Measurements from ENCODE around the gene RAD17. TPM values are rescaled to one million over a fixed set of nuclear protein-coding genes. Genes with fewer than 3 reads are reported as not detected.
"Not testable (repeated sequence)": the region's sequence is repeated elsewhere in the genome, so short reads cannot be mapped to it uniquely, and the experiment has no call there.

Gene RAD17
- total and polyA plus RNA-seq, 9 donors: 20.6 to 26.4 (median 22.8) TPM

GRCh38 chr5:69432412-69433206 lies 63.0 kb downstream of the RAD17 start:
- Histone ChIP-seq H3K4me1 (ENCODE audit: control insufficient read depth, insufficient read depth, low read length) (peaks cover 4% of the 10 kb centered on the region), H3K27ac (ENCODE audit: low read length) (no peak overlapping the region), H3K27me3 (ENCODE audit: control insufficient read depth, insufficient read depth, low read length) (no peaks in the 10 kb centered on the region), H3K36me3 (ENCODE audit: control insufficient read depth, insufficient read depth, low read length) (no peaks in the 10 kb centered on the region), H3K9me3 (replicated peaks; ENCODE audit: control insufficient read depth, low read depth, low read length) (no peaks in the 10 kb centered on the region), H3K4me3 (ENCODE audit: low read length) (no peak overlapping the region)
- 87% methylated on average over 4 of the region's 8 CpGs for WGBS (ENCODE audit: insufficient coverage)
- DNase-seq: no peak

- not testable (repeated sequence) for H3K27me3 ChIP-seq (ENCODE audit: control insufficient read depth, insufficient read depth, low read length); DNase-seq
These were observed 65.8 kb downstream of the RAD17 start for GRCh38 chr5:69435276-69435884.

GRCh38 chr5:69444127-69444754 lies 74.6 kb downstream of the RAD17 start:
- Histone ChIP-seq H3K27ac (ENCODE audit: low read length) (no peak overlapping the region), H3K4me1 (ENCODE audit: control insufficient read depth, insufficient read depth, low read length) (no peaks in the 10 kb centered on the region), H3K27me3 (ENCODE audit: control insufficient read depth, insufficient read depth, low read length) (no peaks in the 10 kb centered on the region), H3K4me3 (ENCODE audit: low read length) (no peak overlapping the region), H3K9me3 (replicated peaks; ENCODE audit: control insufficient read depth, low read depth, low read length) (no peaks in the 10 kb centered on the region), H3K36me3 (ENCODE audit: control insufficient read depth, insufficient read depth, low read length) (no peaks in the 10 kb centered on the region)
- no peak for DNase-seq
- WGBS (ENCODE audit: insufficient coverage): 83% methylated on average over 4 of the region's 7 CpGs

More at GRCh38 chr5:69435276-69435884, 65.8 kb downstream of the RAD17 start:
- H3K4me3 ChIP-seq (ENCODE audit: low read length); H3K27ac ChIP-seq (ENCODE audit: low read length); H3K36me3 ChIP-seq (ENCODE audit: control insufficient read depth, insufficient read depth, low read length); H3K9me3 ChIP-seq (replicated peaks; ENCODE audit: control insufficient read depth, low read depth, low read length); H3K4me1 ChIP-seq (ENCODE audit: control insufficient read depth, insufficient read depth, low read length): not testable (repeated sequence)
- no CpG with 5 or more reads among the region's 5 CpGs for WGBS (ENCODE audit: insufficient coverage)

GRCh38 chr5:69449511-69449910 lies 79.9 kb downstream of the RAD17 start:
- no peak for DNase-seq
- no peaks in the 10 kb centered on the region for H3K36me3 ChIP-seq (ENCODE audit: control insufficient read depth, insufficient read depth, low read length)
- no peaks in the 10 kb centered on the region for H3K27me3 ChIP-seq (ENCODE audit: control insufficient read depth, insufficient read depth, low read length)
- H3K4me3 ChIP-seq (ENCODE audit: low read length): no peak overlapping the region
- no peaks in the 10 kb centered on the region for H3K4me1 ChIP-seq (ENCODE audit: control insufficient read depth, insufficient read depth, low read length)
- no peaks in the 10 kb centered on the region for H3K9me3 ChIP-seq (replicated peaks; ENCODE audit: control insufficient read depth, low read depth, low read length)
- H3K27ac ChIP-seq (ENCODE audit: low read length): no peak overlapping the region
- 93% methylated on average over 2 of the region's 8 CpGs for WGBS (ENCODE audit: insufficient coverage)

- H3K4me1 ChIP-seq (ENCODE audit: control insufficient read depth, insufficient read depth, low read length): no peaks in the 10 kb centered on the region
These were observed 80.5 kb downstream of the RAD17 start for GRCh38 chr5:69450116-69450515.

DNA sequence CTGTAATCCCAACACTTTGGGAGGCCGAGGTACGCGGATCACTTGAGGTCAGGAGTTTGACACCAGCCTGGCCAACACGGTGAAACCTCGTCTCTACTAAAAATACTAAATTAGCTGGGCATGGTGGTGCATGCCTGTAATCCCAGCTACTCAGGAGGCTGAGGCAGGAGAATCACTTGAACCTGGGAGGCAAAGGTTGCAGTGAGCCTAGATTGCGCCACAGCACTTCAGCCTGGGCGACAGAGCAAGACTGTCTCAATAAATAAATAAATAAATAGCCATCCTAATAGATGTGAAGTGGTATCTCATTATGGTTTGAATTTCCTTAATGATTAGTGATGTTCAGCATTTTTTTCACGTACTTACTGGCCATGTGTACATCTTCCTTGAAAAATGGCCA lies 80.9 kb downstream of the RAD17 start:
- H3K9me3 ChIP-seq (replicated peaks; ENCODE audit: control insufficient read depth, low read depth, low read length); DNase-seq; H3K4me3 ChIP-seq (ENCODE audit: low read length); H3K27me3 ChIP-seq (ENCODE audit: control insufficient read depth, insufficient read depth, low read length); H3K27ac ChIP-seq (ENCODE audit: low read length); H3K36me3 ChIP-seq (ENCODE audit: control insufficient read depth, insufficient read depth, low read length); H3K4me1 ChIP-seq (ENCODE audit: control insufficient read depth, insufficient read depth, low read length): not testable (repeated sequence)
- no CpG with 5 or more reads among the region's 8 CpGs for WGBS (ENCODE audit: insufficient coverage)

More at GRCh38 chr5:69450116-69450515, 80.5 kb downstream of the RAD17 start:
- no peak overlapping the region for H3K4me3 ChIP-seq (ENCODE audit: low read length)
- no peaks in the 10 kb centered on the region for H3K9me3 ChIP-seq (replicated peaks; ENCODE audit: control insufficient read depth, low read depth, low read length)
- H3K36me3 ChIP-seq (ENCODE audit: control insufficient read depth, insufficient read depth, low read length): no peaks in the 10 kb centered on the region
- no peaks in the 10 kb centered on the region for H3K27me3 ChIP-seq (ENCODE audit: control insufficient read depth, insufficient read depth, low read length)
- no peak overlapping the region for H3K27ac ChIP-seq (ENCODE audit: low read length)
- WGBS (ENCODE audit: insufficient coverage): 88% methylated on average over 1 of the region's 1 CpG
- no peak for DNase-seq

DNA sequence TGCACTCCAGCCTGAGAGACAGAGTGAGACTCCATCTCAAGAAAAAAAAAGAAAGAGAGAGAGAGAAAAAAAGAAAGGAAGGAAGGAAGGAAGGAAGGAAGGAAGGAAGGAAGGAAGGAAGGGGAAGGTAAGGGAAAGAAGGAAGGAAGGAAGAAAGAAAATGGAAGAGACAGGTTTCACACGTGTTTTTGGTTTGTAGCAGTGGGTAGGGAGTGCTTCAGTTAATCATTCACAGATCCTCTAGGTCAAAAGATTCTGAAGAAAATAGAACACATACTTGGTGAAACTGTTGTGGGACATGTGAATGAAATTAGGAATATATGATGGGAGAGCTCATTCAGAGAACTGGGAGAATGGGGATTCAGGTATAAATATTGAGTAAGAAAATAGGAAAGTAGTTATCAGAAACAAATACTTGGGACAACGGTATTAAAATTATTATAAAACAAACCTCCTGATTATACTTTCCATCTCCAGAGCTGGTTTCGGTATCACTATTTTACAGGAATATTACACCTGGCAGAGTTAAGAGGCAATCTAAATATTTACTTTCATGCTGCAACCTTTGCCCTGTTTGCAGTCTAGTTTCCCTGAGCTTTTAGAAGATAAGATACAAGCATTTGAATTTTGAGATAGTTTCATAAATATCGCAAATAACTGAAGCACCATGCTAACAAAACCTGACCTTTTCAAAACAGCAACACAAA lies 82.5 kb downstream of the RAD17 start:
- WGBS (ENCODE audit: insufficient coverage): no CpG with 5 or more reads among the region's 4 CpGs

GRCh38 chr5:69453487-69453886 lies 83.9 kb downstream of the RAD17 start:
- H3K27me3 ChIP-seq (ENCODE audit: control insufficient read depth, insufficient read depth, low read length); H3K4me1 ChIP-seq (ENCODE audit: control insufficient read depth, insufficient read depth, low read length); H3K27ac ChIP-seq (ENCODE audit: low read length); H3K36me3 ChIP-seq (ENCODE audit: control insufficient read depth, insufficient read depth, low read length); DNase-seq; H3K9me3 ChIP-seq (replicated peaks; ENCODE audit: control insufficient read depth, low read depth, low read length); H3K4me3 ChIP-seq (ENCODE audit: low read length): not testable (repeated sequence)
- no CpG with 5 or more reads among the region's 3 CpGs for WGBS (ENCODE audit: insufficient coverage)

More for the DNA sequence above, 82.5 kb downstream of the RAD17 start:
- no peaks in the 10 kb centered on the region for H3K4me1 ChIP-seq (ENCODE audit: control insufficient read depth, insufficient read depth, low read length)
- H3K27me3 ChIP-seq (ENCODE audit: control insufficient read depth, insufficient read depth, low read length): no peaks in the 10 kb centered on the region
- H3K27ac ChIP-seq (ENCODE audit: low read length): no peak overlapping the region
- DNase-seq: no peak
- no peaks in the 10 kb centered on the region for H3K9me3 ChIP-seq (replicated peaks; ENCODE audit: control insufficient read depth, low read depth, low read length)
- no peak overlapping the region for H3K4me3 ChIP-seq (ENCODE audit: low read length)
- H3K36me3 ChIP-seq (ENCODE audit: control insufficient read depth, insufficient read depth, low read length): no peaks in the 10 kb centered on the region

- no peaks in the 10 kb centered on the region for H3K27me3 ChIP-seq (ENCODE audit: control insufficient read depth, insufficient read depth, low read length)
- no peak overlapping the region for H3K27ac ChIP-seq (ENCODE audit: low read length)
- WGBS (ENCODE audit: insufficient coverage): 71% methylated on average over 6 of the region's 8 CpGs
- no peaks in the 10 kb centered on the region for H3K36me3 ChIP-seq (ENCODE audit: control insufficient read depth, insufficient read depth, low read length)
- H3K9me3 ChIP-seq (replicated peaks; ENCODE audit: control insufficient read depth, low read depth, low read length): no peaks in the 10 kb centered on the region
- no peak for DNase-seq
- no peak overlapping the region for H3K4me3 ChIP-seq (ENCODE audit: low read length)
- H3K4me1 ChIP-seq (ENCODE audit: control insufficient read depth, insufficient read depth, low read length): no peaks in the 10 kb centered on the region
These were observed 85.0 kb downstream of the RAD17 start for GRCh38 chr5:69454460-69455249.

Data from muscle of leg (tissue), 11 donors.